Smooth muscle cell of the umbilical artery (primary cell): ENCODE data around the gene GOLGA7B. TPM values are rescaled to one million over a fixed set of nuclear protein-coding genes. Genes with fewer than 3 reads are reported as not detected.

Source experiments
- total RNA-seq: library from RNA; depleted of rRNA; stranded (reverse); fragments of >200 nt; gene quantifications from 2 replicates; pipeline ENCODE4 v1.2.3, GENCODE V29; 2014

The GOLGA7B gene
- total RNA-seq, result not detected in 2 replicates

GRCh38 chr10:97849687-97850402 is at the start of gene GOLGA7B:
Gene GOLGA7B, plus strand, starts transcription at chr10:97849843. Its CDS starts 461 bp downstream, at chr10:97850304.

Other genes with a start within 250 kb of the GOLGA7B start
- gene MORN4, start 216.3 kb upstream of the GOLGA7B start, total RNA-seq, result 4.8 and 6.6 TPM in 2 replicates
- gene PI4K2A, start 209.2 kb upstream of the GOLGA7B start, total RNA-seq, result 25.5 and 28.0 TPM in 2 replicates
- gene AVPI1, start 162.6 kb upstream of the GOLGA7B start, total RNA-seq, result 10.6 and 11.0 TPM in 2 replicates
- gene MARVELD1, start 136.1 kb upstream of the GOLGA7B start, total RNA-seq, result 33.9 and 49.9 TPM in 2 replicates
- gene ZFYVE27, start 112.7 kb upstream of the GOLGA7B start, total RNA-seq, result 33.9 and 34.0 TPM in 2 replicates
- not detected in 2 replicates for gene SFRP5, start 77.8 kb upstream of the GOLGA7B start, total RNA-seq
- under 0.01 TPM in 1 of 2 replicates, not detected in the other for gene CRTAC1, start 180.8 kb downstream of the GOLGA7B start, total RNA-seq